IMR-90 (cell line): ENCODE results near the gene UAP1. TPM values are rescaled to one million over a fixed set of nuclear protein-coding genes. Genes with fewer than 3 reads are reported as not detected.

Experiments used
- ATAC-seq: fragments of 200-7000 bp; cut with Tn5 transposase; 2 replicates; pipeline ENCODE4 v1.9.1; 2020; ENCODE audit warnings: low read depth, mild to moderate bottlenecking, moderate library complexity
- BruUV-seq: library from RNA; stranded (reverse); fragments of 400-500 nt; replicated peaks from 2 replicates; lab custom pipeline; 2021; lab: Mats Ljungman, UMichigan
- CTCF ChIA-PET: fragments of 300-600 bp; formaldehyde crosslinking; extraction: SDS; loops from one replicate; lab custom pipeline; 2021; ENCODE audit warnings: antibody characterized with exemption; lab: Yijun Ruan, JAX
- POLR2A ChIA-PET: fragments of 300-600 bp; sonication (Branson Sonifier 250); formaldehyde crosslinking; loops from one replicate; lab custom pipeline; 2022; ENCODE audit warnings: antibody characterized with exemption; ENCODE audit not compliant: unreplicated experiment; lab: Charles Lee
- DNase-seq: peaks from one replicate; pipeline ENCODE4 v3.0.0; 2013
- H2AFZ ChIP-seq: replicated peaks from 2 replicates; pipeline ENCODE3; 2013; ENCODE audit warnings: low read length, mild to moderate bottlenecking; ENCODE audit not compliant: poor library complexity
- H2AK5ac ChIP-seq: 2 replicates; pipeline ENCODE4 v1.6.1; 2013; ENCODE audit warnings: low read depth, low read length, inconsistent platforms
- H2AK9ac ChIP-seq: replicated peaks from 2 replicates; pipeline ENCODE3; 2013; ENCODE audit warnings: mild to moderate bottlenecking, low read depth, low read length, moderate library complexity; ENCODE audit not compliant: poor library complexity
- H2BK120ac ChIP-seq: 2 replicates; pipeline ENCODE4 v1.6.1; 2013; ENCODE audit warnings: low read depth, low read length, inconsistent platforms
- H2BK15ac ChIP-seq: 3 replicates; pipeline ENCODE4 v1.6.1; 2013; ENCODE audit warnings: low read depth, low read length, inconsistent platforms
- H2BK20ac ChIP-seq: 2 replicates; pipeline ENCODE4 v1.6.1; 2013; ENCODE audit warnings: low read depth, mild to moderate bottlenecking, inconsistent platforms, low read length, moderate library complexity
- H2BK5ac ChIP-seq: 2 replicates; pipeline ENCODE4 v1.6.1; 2013; ENCODE audit warnings: mild to moderate bottlenecking, low read depth, low read length, inconsistent platforms; ENCODE audit not compliant: poor library complexity, severe bottlenecking
- H3K14ac ChIP-seq: replicated peaks from 2 replicates; pipeline ENCODE4 v1.6.1; 2013; ENCODE audit warnings: low read depth, low read length, inconsistent platforms
- H3K18ac ChIP-seq: 2 replicates; pipeline ENCODE4 v1.6.1; 2013; ENCODE audit warnings: low read depth, low read length, control low read depth
- H3K23ac ChIP-seq: 2 replicates; pipeline ENCODE4 v1.6.1; 2013; ENCODE audit warnings: low read depth, low read length, inconsistent platforms
- H3K27ac ChIP-seq: 2 replicates; pipeline ENCODE4 v1.5.1; 2013; ENCODE audit warnings: mild to moderate bottlenecking, control low read depth, low read length; ENCODE audit not compliant: insufficient read depth
- H3K27me3 ChIP-seq: 2 replicates; pipeline ENCODE4 v1.6.1; 2013; ENCODE audit warnings: low read length; ENCODE audit not compliant: control insufficient read depth, insufficient read depth
- H3K36me3 ChIP-seq: 2 replicates; pipeline ENCODE4 v1.6.1; 2013; ENCODE audit warnings: low read length, mixed read lengths; ENCODE audit not compliant: control insufficient read depth, insufficient read depth
- H3K4ac ChIP-seq: 2 replicates; pipeline ENCODE4 v1.6.1; 2013; ENCODE audit warnings: low read depth, low read length, inconsistent platforms
- H3K4me1 ChIP-seq: 2 replicates; pipeline ENCODE4 v1.6.1; 2013; ENCODE audit warnings: low read length, mixed read lengths; ENCODE audit not compliant: control insufficient read depth, insufficient read depth
- H3K4me2 ChIP-seq: 2 replicates; pipeline ENCODE4 v1.6.1; 2013; ENCODE audit warnings: low read depth, mild to moderate bottlenecking, control low read depth, low read length, moderate library complexity
- H3K4me3 ChIP-seq: 2 replicates; pipeline ENCODE4 v1.5.1; 2013; ENCODE audit warnings: low read depth, mild to moderate bottlenecking, control low read depth, low read length, moderate library complexity; ENCODE audit not compliant: insufficient read depth
- H3K56ac ChIP-seq: 2 replicates; pipeline ENCODE4 v1.6.1; 2013; ENCODE audit warnings: low read length, inconsistent platforms; ENCODE audit not compliant: insufficient read depth; ENCODE audit errors: extremely low read depth
- H3K79me1 ChIP-seq, 2 experiments: 2 replicates each; pipeline ENCODE4 v1.6.1; 2013; ENCODE audit warnings: low read length in 2 of 2, inconsistent platforms in 1 of 2, low read depth in 1 of 2
- H3K9ac ChIP-seq: 2 replicates; pipeline ENCODE4 v1.6.1; 2013; ENCODE audit warnings: low read depth, low read length, control low read depth
- H3K9me1 ChIP-seq: 2 replicates; pipeline ENCODE4 v1.6.1; 2013; ENCODE audit warnings: low read length, inconsistent platforms; ENCODE audit not compliant: insufficient read depth
- H3K9me3 ChIP-seq: 2 replicates; pipeline ENCODE4 v1.6.1; 2013; ENCODE audit warnings: low read length; ENCODE audit not compliant: control insufficient read depth, insufficient read depth
- H4K20me1 ChIP-seq: 2 replicates; pipeline ENCODE4 v1.6.1; 2013; ENCODE audit warnings: low read length, inconsistent platforms; ENCODE audit not compliant: insufficient read depth
- H4K5ac ChIP-seq: 2 replicates; pipeline ENCODE4 v1.6.1; 2013; ENCODE audit warnings: mild to moderate bottlenecking, low read depth, low read length, control low read depth
- H4K8ac ChIP-seq, 2 experiments: 2 replicates each; pipeline ENCODE4 v1.6.1; 2013; ENCODE audit warnings: low read depth in 2 of 2, low read length in 2 of 2, control low read depth in 1 of 2, inconsistent platforms in 1 of 2
- H4K91ac ChIP-seq: 2 replicates; pipeline ENCODE4 v1.6.1; 2013; ENCODE audit warnings: low read depth, low read length, inconsistent platforms; ENCODE audit not compliant: insufficient read depth
- BHLHE40 ChIP-seq: fragments of 150-350 bp; IDR thresholded peaks from 2 replicates; pipeline ENCODE4 v1.6.1; 2016; ENCODE audit warnings: mild to moderate bottlenecking, low read depth, low read length
- CHD1 ChIP-seq: IDR thresholded peaks from 2 replicates; pipeline ENCODE4 v1.6.1; 2012; ENCODE audit warnings: low read depth, low read length, improper control_type of control experiment
- CTCF ChIP-seq: conservative IDR thresholded peaks from 2 replicates; pipeline ENCODE4 v1.5.1; 2012; ENCODE audit warnings: mild to moderate bottlenecking, low read depth, low read length, improper control_type of control experiment
- ELK1 ChIP-seq: fragments of 150-350 bp; IDR thresholded peaks from 2 replicates; pipeline ENCODE4 v1.6.1; 2016; ENCODE audit warnings: low read depth, mild to moderate bottlenecking, low read length, moderate library complexity, borderline replicate concordance
- FOS ChIP-seq: fragments of 150-350 bp; IDR thresholded peaks from 2 replicates; pipeline ENCODE4 v1.6.1; 2016; ENCODE audit warnings: low read depth, low read length
- MAZ ChIP-seq: IDR thresholded peaks from 2 replicates; pipeline ENCODE4 v1.6.1; 2012; ENCODE audit warnings: low read depth, mild to moderate bottlenecking, low read length, improper control_type of control experiment, moderate library complexity, borderline replicate concordance
- MXI1 ChIP-seq: IDR thresholded peaks from 2 replicates; pipeline ENCODE4 v1.6.1; 2012; ENCODE audit warnings: low read depth, mild to moderate bottlenecking, low read length, moderate library complexity, borderline replicate concordance
- NFE2L2 ChIP-seq: fragments of 150-350 bp; IDR thresholded peaks from 2 replicates; pipeline ENCODE4 v1.6.1; 2016; ENCODE audit warnings: low read depth, mild to moderate bottlenecking, low read length
- POLR2A ChIP-seq: IDR thresholded peaks from 2 replicates; pipeline ENCODE4 v1.6.1; 2012; ENCODE audit warnings: mild to moderate bottlenecking, low read depth, low read length
- RAD21 ChIP-seq: IDR thresholded peaks from 2 replicates; pipeline ENCODE4 v1.6.1; 2012; ENCODE audit warnings: low read length, improper control_type of control experiment
- RCOR1 ChIP-seq: IDR thresholded peaks from 2 replicates; pipeline ENCODE4 v1.6.1; 2012; ENCODE audit warnings: mild to moderate bottlenecking, low read length, improper control_type of control experiment; ENCODE audit not compliant: insufficient replicate concordance
- RFX5 ChIP-seq: IDR thresholded peaks from 2 replicates; pipeline ENCODE4 v1.8.0; 2012; ENCODE audit warnings: low read depth, mild to moderate bottlenecking, low read length, moderate library complexity
- SMC3 ChIP-seq: fragments of 150-350 bp; IDR thresholded peaks from 2 replicates; pipeline ENCODE4 v1.6.1; 2016; ENCODE audit warnings: low read depth, mild to moderate bottlenecking, antibody characterized with exemption, low read length, moderate library complexity
- USF2 ChIP-seq: fragments of 150-350 bp; IDR thresholded peaks from 2 replicates; pipeline ENCODE4 v1.6.1; 2017; ENCODE audit warnings: mild to moderate bottlenecking, antibody characterized with exemption, low read length, low read depth
- WGBS, 2 experiments: methylation state at CpG; one replicate each; pipeline versions ENCODE4 v1.1.5 to v1.1.7; 2013; ENCODE audit warnings: missing lambda C conversion rate in 2 of 2; ENCODE audit not compliant: insufficient read length in 1 of 2; ENCODE audit errors: extremely low coverage in 2 of 2; 5-methylcytosine and 5-hydroxymethylcytosine counted together
- dilution Hi-C: fragments of 300-500 bp; cut with HindIII; formaldehyde crosslinking; loops from one replicate; pipeline ENCODE4 v1.14.3; 2018; ENCODE audit warnings: low sequenced_read_pairs; ENCODE audit not compliant: unreplicated experiment
- in situ Hi-C: fragments of 300-500 bp; cut with MboI; formaldehyde crosslinking; loops from 3 replicates; pipeline ENCODE4 v1.14.3; 2019; ENCODE audit warnings: low sequenced_read_pairs, inconsistent platforms, mixed read lengths
- intact Hi-C: fragments of 100-400 bp; cut with micrococcal nuclease; formaldehyde crosslinking; loops from 2 replicates; pipeline ENCODE4 v1.10.0; 2022
- polyA plus RNA-seq, 3 experiments: library from polyadenylated mRNA; depleted of rRNA; stranded (reverse); fragments of >200 nt; gene quantifications; 2 replicates each; pipeline ENCODE4 v1.2.3, GENCODE V29; 2012; ENCODE audit warnings: low replicate concordance in 1 of 3
- total RNA-seq: library from RNA; depleted of rRNA; stranded (reverse); fragments of >200 nt; gene quantifications from 2 replicates; pipeline ENCODE4 v1.2.3, GENCODE V29; 2012

The UAP1 gene
- total and polyA plus RNA-seq, 2 of the 4 experiments (the other 2 are of a cell fraction), result 93.4 to 196 TPM

- no TSS peak for BruUV-seq
- Histone ChIP-seq H2BK120ac (no peak overlapping the region), H3K4ac (no peak overlapping the region), H3K56ac (no peak overlapping the region), H4K91ac (no peak overlapping the region), H4K20me1 (no peaks in the 10 kb centered on the region), H3K23ac (no peak overlapping the region), H3K4me1 (no peaks in the 10 kb centered on the region), H3K79me1 (peaks cover 19 to 26% of the 10 kb centered on the region in 2 experiments), H3K9me1 (peaks cover 2% of the 10 kb centered on the region; the same call in 1 of the 2 replicates), H3K27me3 (no peaks in the 10 kb centered on the region), H2AK5ac (no peak overlapping the region), H2AFZ (no peak overlapping the region), H3K4me3 (no peak overlapping the region), H3K36me3 (peaks cover 27% of the 10 kb centered on the region), H3K9ac (no peak overlapping the region), H3K18ac (no peak overlapping the region), H4K5ac (no peak overlapping the region), H2AK9ac (no peak overlapping the region), H2BK15ac (no peak overlapping the region), H3K4me2 (no peak overlapping the region), H3K9me3 (no peaks in the 10 kb centered on the region), H2BK20ac (no peak overlapping the region), H3K27ac (no peak overlapping the region), H3K14ac (no peak overlapping the region), H4K8ac (no peak overlapping the region), H2BK5ac (no peak overlapping the region)
- in situ Hi-C loops (no loop called here), dilution Hi-C loops (no loop called here), intact Hi-C loops (no loop called here)
- 100% methylated on average over 1 of the region's 2 CpGs; no CpG with 5 or more reads in 1 of the 2 experiments for WGBS, 2 experiments
- no peak for DNase-seq
- ChIA-PET CTCF (interaction anchor here (0.9 kb wide), 1 partner anchor 22 kb away, joined by 3 read pairs; no protein-coding TSS in a partner anchor), POLR2A (no interaction called here)
- no peak for ATAC-seq
- TF ChIP-seq NFE2L2, result no peak
- TF ChIP-seq SMC3, result no peak
- TF ChIP-seq FOS, result no peak
- TF ChIP-seq POLR2A, result no peak
- TF ChIP-seq BHLHE40, result no peak
- no peak for TF ChIP-seq MXI1
- no peak for TF ChIP-seq RFX5
- TF ChIP-seq CTCF, result no peak
- no peak for TF ChIP-seq RAD21
- TF ChIP-seq USF2, result no peak
- TF ChIP-seq MAZ, result no peak
- TF ChIP-seq RCOR1, result no peak
- TF ChIP-seq CHD1, result no peak
- TF ChIP-seq ELK1, result no peak
Observed at GRCh38 chr1:162596514-162597170, 35.1 kb downstream of the UAP1 start.
